Measurements from ENCODE around the gene MGP.

Gene MGP

GRCh38 chr12:14885718-14886221 is at the start of gene MGP:
Gene MGP, minus strand, starts transcription at chr12:14885854. Its CDS starts 63 bp downstream, at chr12:14885791.
- DNase-seq = no peak

- DNase-seq = no peak
These were observed 49.4 kb upstream of the MGP start for GRCh38 chr12:14935031-14935430.

DNA sequence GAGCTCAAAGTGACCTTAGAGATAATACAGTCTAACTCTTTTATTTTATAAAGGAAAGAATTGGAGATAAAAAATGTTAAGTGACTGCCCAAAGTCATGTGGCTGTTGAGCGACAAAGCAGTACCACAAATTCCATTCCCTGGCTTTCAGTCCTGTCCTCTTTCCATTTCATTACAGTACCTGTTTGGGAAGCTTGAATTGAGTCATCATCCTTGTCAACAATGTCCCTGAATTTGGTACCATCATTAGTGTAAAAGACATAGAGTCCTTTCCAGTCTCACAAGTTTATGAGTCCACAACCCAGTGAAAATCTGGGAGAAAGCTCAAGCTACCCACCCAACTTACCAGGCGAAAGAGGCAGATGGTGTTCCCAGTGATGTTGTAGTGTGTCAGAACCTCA is 48.9 kb upstream of the MGP start:
- no peak for DNase-seq

DNA sequence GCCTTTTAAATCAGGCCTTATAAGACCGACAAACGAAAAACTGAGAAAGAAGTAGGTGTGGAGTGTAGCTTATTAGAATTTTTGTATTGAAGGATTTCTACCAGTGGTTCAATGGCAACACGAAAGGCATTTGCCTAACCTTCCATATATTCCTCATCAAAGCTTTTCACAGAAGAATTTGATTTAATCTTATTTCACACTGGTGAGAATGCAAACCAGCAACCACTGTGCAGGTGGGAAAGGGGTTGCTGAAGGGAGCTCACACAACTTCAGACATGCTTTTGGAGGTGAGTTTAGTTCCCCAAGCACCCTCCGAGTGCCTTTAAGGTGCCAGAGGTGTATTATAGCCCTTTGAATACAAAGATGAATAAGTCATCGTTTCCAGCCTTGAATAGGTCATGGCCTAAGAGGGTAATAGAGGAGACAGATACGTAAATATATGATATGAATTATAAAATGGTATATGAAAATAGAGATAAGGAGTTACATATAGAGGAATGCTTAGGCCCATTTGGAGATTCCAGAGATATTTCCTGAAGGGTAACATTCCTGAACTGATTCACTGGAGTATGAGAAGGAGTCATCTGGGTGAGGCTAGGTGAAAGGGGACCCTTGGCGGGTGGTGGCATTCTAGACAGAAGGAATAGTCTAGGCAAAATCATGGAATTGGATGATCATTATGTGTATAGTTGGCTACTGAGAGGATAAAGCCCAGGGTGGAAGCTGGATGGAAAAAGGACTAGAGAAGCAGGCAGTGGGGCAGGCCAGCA is 46.3 kb upstream of the MGP start:
- no peak for DNase-seq

GRCh38 chr12:14931359-14931758 is 45.7 kb upstream of the MGP start:
- DNase-seq = no peak

- DNase-seq = no peak
These were observed 44.6 kb upstream of the MGP start for GRCh38 chr12:14930299-14930698.

DNA sequence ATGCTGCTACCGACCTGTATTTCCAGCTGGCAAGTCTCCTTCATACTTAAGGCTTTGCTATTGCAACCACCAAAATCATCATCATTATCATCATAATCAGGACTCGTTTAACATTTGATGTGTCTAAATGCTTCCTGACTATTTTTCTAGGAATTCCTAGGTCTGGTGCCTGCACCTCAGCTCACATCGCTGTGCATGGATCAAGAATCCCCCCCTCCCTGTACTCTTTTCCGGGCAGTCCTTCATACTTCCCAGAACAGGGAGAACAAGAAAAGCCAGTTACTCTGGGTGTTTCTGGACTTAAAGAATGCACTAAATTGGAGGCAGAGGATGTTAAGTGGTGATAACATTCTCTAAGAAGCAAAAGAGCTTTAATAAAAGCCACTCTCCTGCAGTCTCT is 43.3 kb upstream of the MGP start:
- no peak for DNase-seq

GRCh38 chr12:14927267-14927666 is 41.6 kb upstream of the MGP start:
- DNase-seq = no peak

DNA sequence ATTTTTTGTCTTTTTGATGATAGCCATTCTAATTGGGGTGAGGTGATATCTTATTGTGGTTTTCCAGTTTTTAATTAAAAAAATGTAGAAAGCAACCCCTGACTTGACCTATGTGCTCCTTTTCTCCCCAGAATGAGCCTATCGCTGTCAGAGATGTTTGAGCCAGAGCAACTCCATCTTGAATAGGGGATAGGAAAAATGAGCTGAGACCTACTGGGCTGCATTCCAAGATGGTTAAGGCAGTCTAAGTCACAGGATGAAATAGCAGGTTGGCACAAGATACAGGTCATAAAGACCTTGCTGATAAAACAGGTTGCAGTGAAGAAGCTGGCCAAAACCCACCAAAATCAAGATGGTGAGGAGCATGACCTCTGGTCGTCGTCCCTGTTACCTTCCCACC is 38.9 kb upstream of the MGP start:
- DNase-seq = no peak

GRCh38 chr12:14923944-14924343 is 38.3 kb upstream of the MGP start:
- no peak for DNase-seq

GRCh38 chr12:14921218-14921617 is 35.6 kb upstream of the MGP start:
- DNase-seq = no peak

DNA sequence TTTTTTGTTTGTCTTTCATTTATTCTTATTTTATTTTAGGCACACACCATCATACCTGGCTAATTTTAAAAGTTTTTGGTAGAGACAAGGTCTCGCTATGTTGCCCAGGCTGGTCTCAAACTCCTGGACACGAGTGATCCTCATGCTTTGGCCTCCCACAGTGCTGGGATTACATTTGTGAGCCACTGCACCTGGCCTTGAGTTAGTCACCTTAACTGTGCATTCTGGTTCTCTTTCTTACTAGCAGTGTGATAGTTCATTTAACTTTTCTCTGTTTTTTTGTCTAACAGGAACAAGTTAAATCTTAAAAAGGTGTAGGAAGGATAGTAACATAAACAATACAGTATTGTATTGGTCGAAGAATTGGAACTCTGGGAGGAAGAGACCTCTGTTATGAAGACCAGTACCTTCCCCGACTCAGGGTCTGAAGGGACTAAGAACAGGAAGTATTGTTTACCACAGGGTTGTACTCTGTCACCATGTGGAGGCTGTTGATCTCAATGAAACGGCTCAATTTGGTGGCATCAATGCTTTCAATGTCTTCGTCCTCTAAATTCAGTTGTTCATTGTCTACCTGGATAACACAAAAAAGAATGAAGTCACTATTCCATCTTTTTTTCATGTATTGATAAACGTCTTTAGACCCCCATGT is 34.9 kb upstream of the MGP start:
- no peak for DNase-seq

GRCh38 chr12:14919455-14919854 is 33.8 kb upstream of the MGP start:
- DNase-seq = no peak

DNA sequence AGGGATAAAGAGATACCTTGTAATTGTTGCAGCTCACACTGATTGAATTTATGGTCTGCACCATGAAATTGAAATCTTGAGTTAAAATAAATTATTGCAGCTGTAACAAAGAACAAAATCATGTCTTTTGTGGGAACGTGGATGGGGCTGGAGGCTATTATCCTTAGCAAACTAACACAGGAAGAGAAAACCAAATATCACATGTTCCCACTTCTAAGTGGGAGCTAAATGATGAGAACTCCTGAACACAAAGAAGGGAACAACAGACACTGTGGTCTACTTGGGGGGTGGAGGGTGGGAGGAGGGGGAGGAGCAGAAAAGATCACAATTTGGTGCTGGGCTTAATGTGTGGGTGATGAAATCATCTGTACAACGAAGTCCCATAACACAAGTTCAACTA is 30.1 kb upstream of the MGP start:
- no peak for DNase-seq

DNA sequence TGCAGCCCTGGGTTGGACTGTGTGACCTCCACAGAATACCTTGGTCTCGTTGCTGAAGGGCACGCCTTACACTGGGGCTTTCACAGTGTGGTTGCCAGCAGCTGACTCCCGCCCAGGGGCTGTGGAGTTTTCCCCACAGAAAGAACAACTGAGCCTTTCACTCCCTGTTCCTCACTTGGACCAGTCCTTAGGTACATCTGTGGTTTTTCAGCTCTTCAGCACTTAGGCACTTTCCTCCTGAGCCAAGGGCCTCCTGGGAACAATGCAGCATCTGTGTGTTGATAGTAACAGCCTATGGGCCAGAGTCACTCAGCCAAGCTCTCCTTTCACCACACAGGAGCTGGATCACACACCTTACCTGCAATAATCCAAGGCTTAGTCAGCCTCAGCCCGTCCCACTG is 27.7 kb upstream of the MGP start:
- DNase-seq = no peak

DNA sequence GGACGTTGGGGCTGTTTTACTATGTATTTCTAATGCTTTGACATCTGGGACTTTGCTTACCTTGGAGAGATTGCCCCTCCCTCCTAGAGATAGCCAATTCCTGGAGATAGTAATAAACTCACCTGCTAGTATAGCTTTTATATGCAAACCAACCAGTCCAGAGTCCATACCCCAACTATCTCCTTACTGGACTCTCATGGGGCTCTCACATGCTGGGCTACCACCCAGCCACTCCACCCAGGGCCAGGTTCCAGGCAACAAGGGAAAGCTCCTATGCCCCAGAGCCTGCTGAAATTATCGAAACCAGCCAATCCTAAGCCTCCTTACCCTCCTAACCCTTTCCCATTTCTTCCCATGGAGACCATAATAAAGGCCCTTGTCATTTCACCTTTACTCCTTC is 25.5 kb upstream of the MGP start:
- DNase-seq = no peak

- DNase-seq = no peak
These were observed 24.6 kb upstream of the MGP start for GRCh38 chr12:14910090-14910915.

DNA sequence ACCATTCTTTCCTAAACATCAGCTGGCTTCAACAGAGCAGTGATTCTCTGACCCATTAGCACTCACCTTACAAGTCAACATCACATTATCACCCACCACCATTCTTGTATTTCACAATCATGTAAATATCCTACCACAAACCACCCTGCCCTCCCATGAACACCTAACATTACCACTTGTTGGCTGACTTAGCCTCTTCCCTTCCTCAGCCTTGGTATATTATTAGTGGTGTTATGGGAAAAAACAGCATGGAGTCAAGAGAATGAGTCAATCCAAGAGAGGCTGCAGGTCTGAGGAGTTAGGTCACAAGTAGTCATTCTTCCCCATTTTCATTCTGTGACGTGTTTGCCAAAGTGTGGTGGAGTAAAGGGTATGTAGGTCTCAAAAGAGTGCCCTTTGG is 22.3 kb upstream of the MGP start:
- DNase-seq = no peak

DNA sequence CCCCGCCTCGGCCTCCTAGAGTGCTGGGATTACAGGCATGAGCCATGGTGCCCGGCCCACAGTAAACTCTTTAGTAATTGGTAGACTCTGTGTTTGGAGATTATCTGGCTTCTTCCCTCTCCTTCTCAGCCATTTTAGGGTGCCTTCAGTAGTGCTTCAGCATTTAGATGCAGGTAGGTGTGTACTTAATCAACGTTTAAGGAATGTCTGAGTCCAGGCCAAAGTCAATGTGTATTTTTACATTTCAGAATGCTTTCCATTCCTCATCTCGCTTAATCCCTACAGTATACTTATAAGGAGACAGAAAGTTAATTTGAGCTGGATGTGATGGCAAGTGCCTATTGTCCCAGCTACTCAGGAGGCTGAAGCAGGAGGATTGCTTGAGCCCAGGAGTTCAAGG is 20.5 kb upstream of the MGP start:
- no peak for DNase-seq

DNA sequence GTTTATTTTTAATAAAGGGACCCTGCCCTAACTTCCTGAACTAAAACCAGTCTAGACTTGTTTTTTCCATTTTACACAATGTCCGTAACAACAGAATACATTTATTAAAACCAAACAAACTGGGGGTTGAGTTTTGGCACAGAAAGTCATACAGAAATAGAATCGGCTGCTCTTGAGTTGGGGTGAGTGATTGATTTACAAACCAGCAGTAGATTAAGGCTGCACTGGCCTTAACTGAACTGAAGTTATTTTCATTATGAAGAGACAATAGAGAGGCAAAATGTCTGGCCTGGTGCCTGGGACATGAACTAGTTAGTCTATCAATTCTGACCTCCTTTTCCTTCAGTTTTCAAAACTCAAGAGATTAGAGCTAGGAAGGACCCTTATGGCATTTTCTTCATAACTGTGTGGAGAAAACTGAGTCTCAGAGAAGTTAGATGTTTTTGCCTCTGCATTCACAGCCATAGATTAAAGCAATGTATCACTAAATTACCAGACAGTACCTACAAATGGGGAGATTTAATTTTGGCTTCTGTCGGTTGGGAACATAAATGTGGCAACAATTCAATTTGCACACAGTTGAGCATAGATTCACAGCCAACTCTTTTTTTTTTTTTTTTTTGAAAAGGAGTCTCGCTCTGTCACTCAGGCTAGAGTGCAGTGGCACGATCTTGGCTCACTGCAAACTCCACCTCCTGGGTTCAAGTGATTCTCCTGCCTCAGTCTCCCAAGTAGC is 19.8 kb upstream of the MGP start:
- no peak for DNase-seq

- no peak for DNase-seq
These were observed 19.2 kb upstream of the MGP start for GRCh38 chr12:14904854-14905253.

GRCh38 chr12:14903386-14904098 is 17.9 kb upstream of the MGP start:
- DNase-seq = no peak

All from inflammatory macrophage treated with lipopolysaccharide for 1 hour (primary cell).